Glutamatergic neuron (in vitro differentiated cells): Measurements from ENCODE around the gene AK1. TPM values are rescaled to one million over a fixed set of nuclear protein-coding genes. Genes with fewer than 3 reads are reported as not detected.
A peak's percentile ranks its signal among the peaks of the same experiment; 100 is the strongest.

Experiments used
- DNase-seq: peaks from one replicate; pipeline ENCODE4 v3.0.0; 2022
- H3K27ac Mint-ChIP-seq: one replicate; pipeline ENCODE4 v1.8.0; 2020; ENCODE audit warnings: mild to moderate bottlenecking, mixed read lengths, inconsistent platforms; ENCODE audit not compliant: unreplicated experiment
- H3K27me3 Mint-ChIP-seq: one replicate; pipeline ENCODE4 v1.8.0; 2020; ENCODE audit warnings: mild to moderate bottlenecking, moderate library complexity, mixed read lengths, inconsistent platforms; ENCODE audit not compliant: unreplicated experiment
- H3K36me3 Mint-ChIP-seq: one replicate; pipeline ENCODE4 v1.8.0; 2020; ENCODE audit warnings: mild to moderate bottlenecking, mixed read lengths, inconsistent platforms; ENCODE audit not compliant: unreplicated experiment
- H3K4me1 Mint-ChIP-seq: one replicate; pipeline ENCODE4 v1.8.0; 2020; ENCODE audit warnings: mild to moderate bottlenecking, low read depth, mixed read lengths, inconsistent platforms; ENCODE audit not compliant: unreplicated experiment
- H3K4me3 Mint-ChIP-seq: one replicate; pipeline ENCODE4 v1.8.0; 2020; ENCODE audit warnings: mild to moderate bottlenecking, mixed read lengths, inconsistent platforms; ENCODE audit not compliant: unreplicated experiment
- H3K9me3 Mint-ChIP-seq: one replicate; pipeline ENCODE4 v1.8.0; 2020; ENCODE audit warnings: mild to moderate bottlenecking, moderate library complexity, mixed read lengths, inconsistent platforms; ENCODE audit not compliant: unreplicated experiment
- CTCF ChIP-seq: fragments of 200-600 bp; sonication (generic); IDR thresholded peaks from one replicate; pipeline ENCODE4 v1.5.0; 2021; ENCODE audit not compliant: partially characterized antibody, unreplicated experiment
- total RNA-seq: library from RNA; stranded (reverse); fragmentation: NEBNext Ultra II Directional; extraction: Animal tissue kit (Norgen Biotek cat#: 25700); gene quantifications from one replicate; pipeline ENCODE4 v1.2.1, GENCODE V29; 2021; ENCODE audit not compliant: unreplicated experiment

AK1 gene
- total RNA-seq, 1 donor from 2014 or later, result 121 TPM

GRCh38 chr9:127826253-127826913, 51.1 kb downstream of the AK1 start:
- no peak for TF ChIP-seq CTCF

GRCh38 chr9:127825319-127826051, 52.0 kb downstream of the AK1 start:
- H3K27me3 Mint-ChIP-seq, result peaks cover 9% of the 10 kb centered on the region
- DNase-seq, result peak; percentile 86
- no peak overlapping the region for H3K27ac Mint-ChIP-seq
- TF ChIP-seq CTCF, result peak; percentile 70
- peaks cover 2% of the 10 kb centered on the region for H3K4me1 Mint-ChIP-seq
- no peaks in the 10 kb centered on the region for H3K36me3 Mint-ChIP-seq
- H3K4me3 Mint-ChIP-seq, result no peak overlapping the region
- no peaks in the 10 kb centered on the region for H3K9me3 Mint-ChIP-seq

More at GRCh38 chr9:127826253-127826913, 51.1 kb downstream of the AK1 start:
- Mint-ChIP-seq H3K36me3 (no peaks in the 10 kb centered on the region), H3K4me3 (no peak overlapping the region), H3K27me3 (peaks cover 8% of the 10 kb centered on the region), H3K9me3 (no peaks in the 10 kb centered on the region), H3K4me1 (peaks cover 2% of the 10 kb centered on the region), H3K27ac (no peak overlapping the region)
- DNase-seq, result no peak

- no peak overlapping the region for H3K27ac Mint-ChIP-seq
- no peaks in the 10 kb centered on the region for H3K36me3 Mint-ChIP-seq
- peaks cover 9% of the 10 kb centered on the region for H3K27me3 Mint-ChIP-seq
- peaks cover 2% of the 10 kb centered on the region for H3K9me3 Mint-ChIP-seq
- no peak for TF ChIP-seq CTCF
- DNase-seq, result no peak
- no peak overlapping the region for H3K4me3 Mint-ChIP-seq
- peaks cover 6% of the 10 kb centered on the region for H3K4me1 Mint-ChIP-seq
Observed at GRCh38 chr9:127822108-127822507, 55.4 kb downstream of the AK1 start.

- no peak overlapping the region for H3K27ac Mint-ChIP-seq
- no peak for DNase-seq
- H3K36me3 Mint-ChIP-seq, result no peaks in the 10 kb centered on the region
Observed at GRCh38 chr9:127818574-127818973, 58.9 kb downstream of the AK1 start.

More at GRCh38 chr9:127818574-127818973, 58.9 kb downstream of the AK1 start:
- Mint-ChIP-seq H3K9me3 (peaks cover 2% of the 10 kb centered on the region), H3K4me3 (no peak overlapping the region), H3K27me3 (peaks cover 4% of the 10 kb centered on the region), H3K4me1 (peaks cover 6% of the 10 kb centered on the region)
- TF ChIP-seq CTCF, result no peak
